ENCODE data around the gene IGSF22.

The IGSF22 gene

GRCh38 chr11:18757811-18758210, 31.8 kb upstream of the IGSF22 start:
- H3K4me3 ChIP-seq (ENCODE audit: low read depth, low read length), result no peak overlapping the region
- no peak for TF ChIP-seq CTCF (IDR thresholded peaks at IDR 0.05; ENCODE audit: low read depth, low read length)

- no peak for TF ChIP-seq CTCF (IDR thresholded peaks at IDR 0.05; ENCODE audit: low read depth, low read length)
These were observed 30.9 kb upstream of the IGSF22 start for GRCh38 chr11:18756889-18757288.

GRCh38 chr11:18754308-18754707, 28.3 kb upstream of the IGSF22 start:
- no peak for TF ChIP-seq CTCF (IDR thresholded peaks at IDR 0.05; ENCODE audit: low read depth, low read length)
- H3K4me3 ChIP-seq (ENCODE audit: low read depth, low read length), result no peak overlapping the region

More at GRCh38 chr11:18756889-18757288, 30.9 kb upstream of the IGSF22 start:
- no peak overlapping the region for H3K4me3 ChIP-seq (ENCODE audit: low read depth, low read length)

- no peak overlapping the region for H3K4me3 ChIP-seq (ENCODE audit: low read depth, low read length)
- no peak for TF ChIP-seq CTCF (IDR thresholded peaks at IDR 0.05; ENCODE audit: low read depth, low read length)
These were observed 26.5 kb upstream of the IGSF22 start for GRCh38 chr11:18752502-18752901.

GRCh38 chr11:18750944-18751343, 25.0 kb upstream of the IGSF22 start:
- no peak for TF ChIP-seq CTCF (IDR thresholded peaks at IDR 0.05; ENCODE audit: low read depth, low read length)
- H3K4me3 ChIP-seq (ENCODE audit: low read depth, low read length), result no peak overlapping the region

GRCh38 chr11:18749681-18750319, 23.8 kb upstream of the IGSF22 start:
- H3K4me3 ChIP-seq (ENCODE audit: low read depth, low read length), result no peak overlapping the region
- no peak for TF ChIP-seq CTCF (IDR thresholded peaks at IDR 0.05; ENCODE audit: low read depth, low read length)

GRCh38 chr11:18748766-18749365, 22.9 kb upstream of the IGSF22 start:
- H3K4me3 ChIP-seq (ENCODE audit: low read depth, low read length), result no peak overlapping the region

More at GRCh38 chr11:18748766-18749365, 22.9 kb upstream of the IGSF22 start:
- no peak for TF ChIP-seq CTCF (IDR thresholded peaks at IDR 0.05; ENCODE audit: low read depth, low read length)

Data from WI38 (cell line).